B cell (primary cell): Measurements from ENCODE around the gene SRBD1. TPM values are rescaled to one million over a fixed set of nuclear protein-coding genes. Genes with fewer than 3 reads are reported as not detected.

Source experiments
- ATAC-seq: fragments of 200-7000 bp; cut with Tn5 transposase; one replicate; pipeline ENCODE4 v1.10.0; 2021; ENCODE audit warnings: low read depth, mild to moderate bottlenecking, moderate number of reproducible peaks, moderate library complexity
- CTCF ChIA-PET: fragments of 350-600 bp; sonication (Branson Sonifier 250); formaldehyde crosslinking; loops from one replicate; lab custom pipeline; 2021; ENCODE audit warnings: antibody characterized with exemption, inconsistent platforms; lab: Charles Lee
- POLR2A ChIA-PET: fragments of 350-600 bp; sonication (Branson Sonifier 250); formaldehyde crosslinking; loops from one replicate; lab custom pipeline; 2021; ENCODE audit warnings: antibody characterized with exemption; lab: Charles Lee
- DNase-seq: peaks from one replicate; pipeline ENCODE4 v3.0.0; 2013
- H2AFZ ChIP-seq: 2 replicates; pipeline ENCODE4 v1.6.1; 2012; ENCODE audit warnings: mild to moderate bottlenecking, low read depth, low read length; ENCODE audit not compliant: insufficient read depth, poor library complexity, severe bottlenecking
- H3K27ac ChIP-seq, 2 donors: 1 replicate in 1 of 2; 2 replicates in 1 of 2; pipeline ENCODE4 v1.5.1; 2012 to 2013; ENCODE audit warnings: low read length in 2 of 2, mild to moderate bottlenecking in 2 of 2, moderate library complexity in 1 of 2
- H3K27me3 ChIP-seq, 4 experiments: fragments of 200-600 bp in 1 of 4; sonication (generic) in 1 of 4; replicated peaks in 1 of 4; 1 replicate in 2 of 4; 2 replicates in 2 of 4; pipeline versions ENCODE4 v1.6.1 to v1.7.0; 2013 to 2016; ENCODE audit warnings: low read length in 3 of 4, mild to moderate bottlenecking in 2 of 4, mixed read lengths in 1 of 4, moderate library complexity in 1 of 4; ENCODE audit not compliant: insufficient read depth in 4 of 4, control insufficient read depth in 3 of 4; ENCODE audit errors: control extremely low read depth in 1 of 4
- H3K36me3 ChIP-seq, 2 experiments: replicated peaks in 1 of 2; 1 replicate in 1 of 2; 2 replicates in 1 of 2; pipeline versions ENCODE4 v1.6.1 to v1.7.1; 2013; ENCODE audit warnings: low read length in 1 of 2; ENCODE audit not compliant: insufficient read depth in 2 of 2, control insufficient read depth in 1 of 2; ENCODE audit errors: control extremely low read depth in 1 of 2, extremely low read depth in 1 of 2
- H3K4me1 ChIP-seq, 2 donors: fragments of 200-600 bp in 1 of 2; sonication (generic) in 1 of 2; 1 replicate in 1 of 2; 2 replicates in 1 of 2; pipeline versions ENCODE4 v1.5.1 to v1.6.1; 2013 to 2017; ENCODE audit warnings: low read length in 2 of 2; ENCODE audit not compliant: control insufficient read depth in 2 of 2, insufficient read depth in 2 of 2
- H3K4me2 ChIP-seq: replicated peaks from 2 replicates; pipeline ENCODE3; 2012; ENCODE audit warnings: mild to moderate bottlenecking, low read depth, low read length; ENCODE audit not compliant: poor library complexity, severe bottlenecking
- H3K4me3 ChIP-seq, 5 experiments: fragments of 200-600 bp in 1 of 5; sonication (generic) in 1 of 5; 1 replicate in 3 of 5; 2 replicates in 2 of 5; pipeline versions ENCODE4 v1.5.1 to v1.7.0; 2011 to 2016; ENCODE audit warnings: low read length in 4 of 5, mild to moderate bottlenecking in 4 of 5, low read depth in 2 of 5, control low read depth in 1 of 5, moderate library complexity in 1 of 5; ENCODE audit not compliant: insufficient read depth in 1 of 5; ENCODE audit errors: control extremely low read depth in 1 of 5, extremely low read depth in 1 of 5
- H3K79me2 ChIP-seq: fragments of 200-600 bp; sonication (generic); one replicate; pipeline ENCODE4 v1.6.0; 2016; ENCODE audit warnings: low read length; ENCODE audit not compliant: control insufficient read depth, insufficient read depth
- H3K9ac ChIP-seq: fragments of 200-600 bp; sonication (generic); 2 replicates; pipeline ENCODE4 v1.6.1; 2017; ENCODE audit warnings: mild to moderate bottlenecking, low read length, moderate library complexity
- H3K9me3 ChIP-seq, 3 donors: one replicate each; pipeline versions ENCODE4 v1.6.1 to v1.7.1; 2013; ENCODE audit warnings: low read length in 2 of 3; ENCODE audit not compliant: control insufficient read depth in 2 of 3, insufficient read depth in 1 of 3; ENCODE audit errors: control extremely low read depth in 1 of 3
- H4K20me1 ChIP-seq: 2 replicates; pipeline ENCODE4 v1.6.0; 2012; ENCODE audit warnings: mild to moderate bottlenecking, low read length; ENCODE audit not compliant: insufficient read depth, control insufficient read depth, poor library complexity, severe bottlenecking
- H3K27ac Mint-ChIP-seq: one replicate; pipeline ENCODE4 v1.8.0; 2021; ENCODE audit warnings: mixed read lengths
- H3K27me3 Mint-ChIP-seq: one replicate; pipeline ENCODE4 v1.8.0; 2021; ENCODE audit warnings: mixed read lengths
- H3K4me1 Mint-ChIP-seq: one replicate; pipeline ENCODE4 v1.8.0; 2021; ENCODE audit warnings: mixed read lengths
- H3K4me3 Mint-ChIP-seq: one replicate; pipeline ENCODE4 v1.8.0; 2021; ENCODE audit warnings: mixed read lengths
- H3K9me3 Mint-ChIP-seq: one replicate; pipeline ENCODE4 v1.8.0; 2022; ENCODE audit warnings: mixed read lengths; ENCODE audit not compliant: insufficient read depth
- EZH2 ChIP-seq: IDR thresholded peaks from 2 replicates; pipeline ENCODE4 v1.6.1; 2012; ENCODE audit warnings: borderline replicate concordance, low read depth, mild to moderate bottlenecking, moderate library complexity, low read length; ENCODE audit not compliant: insufficient read depth, poor library complexity, severe bottlenecking
- WGBS: methylation state at CpG from one replicate; pipeline ENCODE4 v1.1.5; 2013; ENCODE audit warnings: missing lambda C conversion rate; ENCODE audit not compliant: insufficient coverage; 5-methylcytosine and 5-hydroxymethylcytosine counted together
- intact Hi-C: fragments of 100-400 bp; cut with micrococcal nuclease; formaldehyde crosslinking; loops from one replicate; pipeline ENCODE4 v1.10.0; 2022
- polyA plus RNA-seq: library from polyadenylated mRNA; depleted of rRNA; stranded (reverse); fragments of >200 nt; gene quantifications from 2 replicates; pipeline ENCODE4 v1.2.3, GENCODE V29; 2012
- total RNA-seq, 2 donors: library from RNA; stranded (reverse); fragments of 120-200 nt in 1 of 2; gene quantifications; 1 replicate in 1 of 2; 2 replicates in 1 of 2; pipeline versions ENCODE4 v1.2.3 to v1.2.4, GENCODE V29; 2013 to 2022
- TF ChIP-seq, protein P1 (sequence below): fragments of 200-600 bp; IDR thresholded peaks from one replicate; pipeline ENCODE4 v1.8.0; 2022; ENCODE audit warnings: antibody characterized with exemption, mild to moderate bottlenecking

The SRBD1 gene
- total and polyA plus RNA-seq, 2 donors (not counting 1 experiment from before 2014, with no cell fraction given), result 6.2 to 27.1 TPM

- Histone ChIP-seq H3K27ac (no peak overlapping the region), H3K9me3 (peaks cover 0 to 4% (median 0%) of the 10 kb centered on the region in 3 donors), H3K4me3 (no peak overlapping the region), H3K27me3 (no peaks in the 10 kb centered on the region), H4K20me1 (no peaks in the 10 kb centered on the region), H3K4me2 (no peak overlapping the region), H3K79me2 (no peaks in the 10 kb centered on the region), H2AFZ (no peak overlapping the region), H3K4me1 (no peaks in the 10 kb centered on the region), H3K9ac (no peak overlapping the region), H3K36me3 (peaks cover 12 to 22% of the 10 kb centered on the region in 2 experiments)
- ATAC-seq, result no peak
- WGBS, result 100% methylated on average over 1 of the region's 5 CpGs
- TF ChIP-seq EZH2, result no peak
- TF ChIP-seq, protein P1, sequence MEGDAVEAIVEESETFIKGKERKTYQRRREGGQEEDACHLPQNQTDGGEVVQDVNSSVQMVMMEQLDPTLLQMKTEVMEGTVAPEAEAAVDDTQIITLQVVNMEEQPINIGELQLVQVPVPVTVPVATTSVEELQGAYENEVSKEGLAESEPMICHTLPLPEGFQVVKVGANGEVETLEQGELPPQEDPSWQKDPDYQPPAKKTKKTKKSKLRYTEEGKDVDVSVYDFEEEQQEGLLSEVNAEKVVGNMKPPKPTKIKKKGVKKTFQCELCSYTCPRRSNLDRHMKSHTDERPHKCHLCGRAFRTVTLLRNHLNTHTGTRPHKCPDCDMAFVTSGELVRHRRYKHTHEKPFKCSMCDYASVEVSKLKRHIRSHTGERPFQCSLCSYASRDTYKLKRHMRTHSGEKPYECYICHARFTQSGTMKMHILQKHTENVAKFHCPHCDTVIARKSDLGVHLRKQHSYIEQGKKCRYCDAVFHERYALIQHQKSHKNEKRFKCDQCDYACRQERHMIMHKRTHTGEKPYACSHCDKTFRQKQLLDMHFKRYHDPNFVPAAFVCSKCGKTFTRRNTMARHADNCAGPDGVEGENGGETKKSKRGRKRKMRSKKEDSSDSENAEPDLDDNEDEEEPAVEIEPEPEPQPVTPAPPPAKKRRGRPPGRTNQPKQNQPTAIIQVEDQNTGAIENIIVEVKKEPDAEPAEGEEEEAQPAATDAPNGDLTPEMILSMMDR, result no peak
- POLR2A ChIA-PET, result no interaction called here
- Mint-ChIP-seq H3K27ac (no peak overlapping the region), H3K4me1 (no peaks in the 10 kb centered on the region), H3K27me3 (no peaks in the 10 kb centered on the region), H3K9me3 (peaks cover 2% of the 10 kb centered on the region), H3K4me3 (no peak overlapping the region)
- no peak for DNase-seq
- CTCF ChIA-PET, result no interaction called here
- intact Hi-C loops, result no loop called here
Observed at GRCh38 chr2:45551862-45552261, 59.2 kb downstream of the SRBD1 start.

GRCh38 chr2:45545943-45546342 lies 65.1 kb downstream of the SRBD1 start:
- H3K9me3 ChIP-seq, result peaks cover 0 to 16% (median 15%) of the 10 kb centered on the region in 3 donors
- H3K36me3 ChIP-seq, result peaks cover 10 to 58% of the 10 kb centered on the region in 2 experiments
- TF ChIP-seq, protein P1, result no peak
- TF ChIP-seq EZH2, result no peak
- no peaks in the 10 kb centered on the region for H3K79me2 ChIP-seq
- no peaks in the 10 kb centered on the region for H3K27me3 Mint-ChIP-seq
- no peak overlapping the region for H2AFZ ChIP-seq
- H3K4me3 ChIP-seq, result no peak overlapping the region
- no peaks in the 10 kb centered on the region for H4K20me1 ChIP-seq
- ChIA-PET CTCF (no interaction called here), POLR2A (no interaction called here)
- no peaks in the 10 kb centered on the region for H3K4me1 ChIP-seq
- H3K9me3 Mint-ChIP-seq, result peaks cover 3% of the 10 kb centered on the region
- intact Hi-C loops, result no loop called here
- no peak overlapping the region for H3K4me2 ChIP-seq
- H3K27ac Mint-ChIP-seq, result no peak overlapping the region
- no peaks in the 10 kb centered on the region for H3K27me3 ChIP-seq
- H3K27ac ChIP-seq, result no peak overlapping the region
- DNase-seq, result no peak
- no peak overlapping the region for H3K9ac ChIP-seq
- H3K4me3 Mint-ChIP-seq, result no peak overlapping the region
- ATAC-seq, result no peak
- H3K4me1 Mint-ChIP-seq, result no peaks in the 10 kb centered on the region
